ENCODE results near the gene OAF. TPM values are rescaled to one million over a fixed set of nuclear protein-coding genes. Genes with fewer than 3 reads are reported as not detected.
A peak's percentile ranks its signal among the peaks of the same experiment; 100 is the strongest.

The OAF gene
- 10 to 100 TPM in 4 of 8 experiments, 1 to 10 TPM in 4; 1.7 to 58.4 (median 16.7) TPM for total RNA-seq

DNA sequence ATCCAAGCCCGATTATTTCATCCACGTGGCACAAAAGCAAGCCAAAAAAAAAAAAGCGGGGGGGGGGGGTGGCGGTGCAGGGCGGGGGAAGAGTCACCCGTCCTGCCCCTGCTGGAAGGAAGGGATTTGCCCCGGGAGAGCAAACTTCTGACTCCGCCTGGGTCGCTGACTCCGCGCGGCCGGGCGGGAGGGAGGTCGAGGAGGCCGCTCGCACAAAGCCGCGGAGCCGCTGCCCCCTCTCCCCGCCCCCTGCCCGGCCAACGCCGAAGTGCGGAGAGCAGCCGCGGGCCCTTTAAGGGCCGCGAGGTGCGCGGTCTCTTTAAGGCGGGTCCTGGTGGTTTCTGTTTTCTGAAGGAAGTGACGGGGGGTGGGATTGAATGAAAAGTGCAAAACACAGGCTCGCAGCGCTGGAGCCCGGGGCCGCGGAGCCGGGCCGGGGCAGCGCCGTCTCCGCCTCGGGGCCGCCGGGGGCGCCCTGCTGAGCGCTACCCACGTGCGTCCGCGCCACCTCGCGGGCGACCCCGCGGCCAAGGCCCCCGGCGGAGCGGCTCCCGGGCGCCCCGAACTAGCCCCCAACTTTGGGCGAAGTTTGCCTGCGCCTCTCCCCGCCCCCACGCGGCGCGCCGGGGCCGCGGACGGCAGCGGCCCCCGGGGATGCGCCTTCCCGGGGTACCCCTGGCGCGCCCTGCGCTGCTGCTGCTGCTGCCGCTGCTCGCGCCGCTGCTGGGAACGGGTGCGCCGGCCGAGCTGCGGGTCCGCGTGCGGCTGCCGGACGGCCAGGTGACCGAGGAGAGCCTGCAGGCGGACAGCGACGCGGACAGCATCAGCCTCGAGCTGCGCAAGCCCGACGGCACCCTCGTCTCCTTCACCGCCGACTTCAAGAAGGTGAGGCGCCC lies at the start of gene OAF:
Gene OAF (plus strand): TSS at position 407 of the 896 bp plus-strand sequence. CDS start 248 bp downstream, at position 655.
- peak; percentile 66 to 89 (median 86) for ATAC-seq (replicated peaks in 6 of 8)
- in situ Hi-C loops (cut with MboI; ENCODE audit: low pct_unique_long_range_greater_than_20kb in 2 of 9, low sequenced_read_pairs in 9 of 9, unreplicated experiment in 9 of 9) = no loop called here
- H3K27ac ChIP-seq = no peak within 1 kb of the TSS
- peaks cover 23 to 31% of the 10 kb centered on the region in 2 donors for H3K4me1 ChIP-seq (replicated peaks in 1 of 2)
- H3K4me3 ChIP-seq = peak within 1 kb of the TSS; percentile 36 to 61 (median 46)
- WGBS, 10 experiments = no CpG with 5 or more reads among the region's 108 CpGs

DNA sequence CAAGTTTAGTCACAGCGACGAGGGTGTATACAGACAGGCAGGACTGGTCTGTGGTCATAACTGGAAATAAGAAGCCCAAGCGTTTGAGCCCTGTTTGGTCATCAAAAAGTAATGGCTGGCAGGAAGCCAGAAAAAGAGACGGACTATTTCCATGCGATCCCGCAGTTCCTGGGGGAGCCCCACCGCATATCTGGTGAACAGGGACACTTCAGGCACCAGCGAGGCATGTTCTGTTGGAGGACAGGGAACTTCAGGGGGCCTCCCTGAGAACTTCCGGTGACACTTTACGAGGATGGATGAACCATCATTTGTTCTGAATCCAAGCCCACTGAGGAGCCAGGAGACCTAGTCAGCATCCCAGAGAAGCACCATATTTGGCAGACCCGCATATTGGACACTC lies 43.2 kb upstream of the OAF start:
- peaks cover 0 to 4% of the 10 kb centered on the region in 2 donors for H3K4me1 ChIP-seq (replicated peaks in 1 of 2)
- in situ Hi-C loops (cut with MboI; ENCODE audit: low pct_unique_long_range_greater_than_20kb in 2 of 9, low sequenced_read_pairs in 9 of 9, unreplicated experiment in 9 of 9) = loop anchor here in 1 of 9 experiments (25.0 kb wide), 1 partner anchor 120 kb away; no protein-coding TSS in a partner anchor
- ATAC-seq (replicated peaks in 6 of 8) = no peak
- no peak overlapping the region for H3K4me3 ChIP-seq
- 17 to 100% (median 79%) methylated on average over 1 to 10 of the region's 11 CpGs; no CpG with 5 or more reads in 2 of the 10 experiments for WGBS, 10 experiments
- H3K27ac ChIP-seq = no peak overlapping the region

GRCh38 chr11:120168108-120168959 lies 42.5 kb upstream of the OAF start:
- 0 to 100% (median 56%) methylated on average over 1 to 15 of the region's 35 CpGs for WGBS, 10 experiments
- peaks cover 0 to 4% of the 10 kb centered on the region in 2 donors for H3K4me1 ChIP-seq (replicated peaks in 1 of 2)

GRCh38 chr11:120168960-120169681 lies 41.7 kb upstream of the OAF start:
- Histone ChIP-seq H3K4me3 (peak overlapping the region; percentile 20 to 38 (median 33)), H3K27ac (no peak overlapping the region), H3K4me1 (replicated peaks in 1 of 2) (peaks cover 0 to 4% of the 10 kb centered on the region in 2 donors)
- in situ Hi-C loops (cut with MboI; ENCODE audit: low pct_unique_long_range_greater_than_20kb in 2 of 9, low sequenced_read_pairs in 9 of 9, unreplicated experiment in 9 of 9) = loop anchor here in 1 of 9 experiments (25.0 kb wide), 1 partner anchor 118 kb away; no protein-coding TSS in a partner anchor
- WGBS, 10 experiments = 20 to 53% (median 22%) methylated on average over 1 to 7 of the region's 71 CpGs; no CpG with 5 or more reads in 7 of the 10 experiments
- peak; percentile 82 to 96 (median 84) for ATAC-seq (replicated peaks in 6 of 8)

More at GRCh38 chr11:120168108-120168959, 42.5 kb upstream of the OAF start:
- Histone ChIP-seq H3K27ac (no peak overlapping the region), H3K4me3 (peak overlapping the region; percentile 20 to 38 (median 33))
- ATAC-seq (replicated peaks in 6 of 8) = peak in 1 of 8 experiments; percentile 20
- in situ Hi-C loops (cut with MboI; ENCODE audit: low pct_unique_long_range_greater_than_20kb in 2 of 9, low sequenced_read_pairs in 9 of 9, unreplicated experiment in 9 of 9) = loop anchor here in 1 of 9 experiments (25.0 kb wide), 1 partner anchor 119 kb away; no protein-coding TSS in a partner anchor

- in situ Hi-C loops (cut with MboI; ENCODE audit: low pct_unique_long_range_greater_than_20kb in 2 of 9, low sequenced_read_pairs in 9 of 9, unreplicated experiment in 9 of 9) = loop anchor here in 7 of 9 experiments (10.0 to 25.0 kb wide), 4 partner anchors 55 to 135 kb away; no protein-coding TSS in a partner anchor
- Histone ChIP-seq H3K27ac (no peak overlapping the region), H3K4me3 (no peak overlapping the region), H3K4me1 (replicated peaks in 1 of 2) (peaks cover 0 to 4% of the 10 kb centered on the region in 2 donors)
- 58 to 100% (median 100%) methylated on average over 1 to 4 of the region's 27 CpGs; no CpG with 5 or more reads in 5 of the 10 experiments for WGBS, 10 experiments
- ATAC-seq (replicated peaks in 6 of 8) = no peak
Observed at GRCh38 chr11:120169981-120170698, 40.7 kb upstream of the OAF start.

- no peak overlapping the region for H3K4me3 ChIP-seq
- H3K4me1 ChIP-seq (replicated peaks in 1 of 2) = peaks cover 0 to 4% of the 10 kb centered on the region in 2 donors
- in situ Hi-C loops (cut with MboI; ENCODE audit: low pct_unique_long_range_greater_than_20kb in 2 of 9, low sequenced_read_pairs in 9 of 9, unreplicated experiment in 9 of 9) = loop anchor here in 7 of 9 experiments (10.0 to 25.0 kb wide), 4 partner anchors 54 to 134 kb away; no protein-coding TSS in a partner anchor
- H3K27ac ChIP-seq = no peak overlapping the region
- WGBS, 10 experiments = 77 to 100% (median 86%) methylated on average over 1 to 7 of the region's 12 CpGs; no CpG with 5 or more reads in 3 of the 10 experiments
- no peak for ATAC-seq (replicated peaks in 6 of 8)
Observed at GRCh38 chr11:120170741-120171261, 40.0 kb upstream of the OAF start.

DNA sequence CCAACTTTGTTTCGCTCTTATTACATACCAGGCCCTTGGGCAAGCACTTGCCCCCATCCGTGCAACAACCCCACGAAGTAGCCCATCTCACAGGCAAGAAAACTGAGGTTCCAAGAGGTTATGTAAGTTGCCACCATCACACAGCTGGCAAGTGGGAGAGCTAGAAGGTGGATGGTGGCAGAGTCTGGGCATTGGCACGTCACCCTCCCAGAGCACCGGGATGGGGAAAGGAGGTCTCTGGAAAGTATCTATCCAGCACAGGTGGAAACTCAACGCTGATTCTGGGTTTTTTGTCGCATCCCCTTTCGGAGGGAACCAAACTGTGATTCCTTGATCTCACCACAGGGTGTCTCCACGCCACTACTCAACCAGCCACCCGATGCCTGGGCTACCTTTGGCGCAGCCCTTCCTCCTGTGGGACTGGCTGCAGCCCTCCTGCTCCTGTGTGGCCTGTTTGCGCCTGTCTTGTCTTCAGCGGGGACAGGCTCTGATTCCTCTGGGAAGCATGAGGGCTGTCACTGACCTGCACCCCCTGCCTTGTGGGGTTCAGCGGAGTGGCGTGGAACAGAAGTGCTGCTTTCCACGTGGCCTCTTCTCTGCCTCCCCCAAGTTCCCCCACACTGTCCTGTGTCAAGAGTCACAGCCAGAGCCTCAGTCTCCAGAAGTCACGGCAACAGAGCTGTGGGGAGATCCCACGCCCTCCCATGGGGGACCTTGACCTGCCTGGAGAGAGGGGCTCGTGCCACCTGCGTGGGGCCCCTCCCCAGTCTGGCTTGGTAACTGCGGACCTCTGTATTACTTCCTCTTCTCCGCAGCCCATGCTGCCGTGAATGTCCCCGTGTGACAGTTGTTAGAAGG lies 38.5 kb upstream of the OAF start:
- Histone ChIP-seq H3K4me1 (replicated peaks in 1 of 2) (peaks cover 0 to 4% of the 10 kb centered on the region in 2 donors), H3K27ac (no peak overlapping the region), H3K4me3 (no peak overlapping the region)
- 5 to 80% (median 49%) methylated on average over 3 to 15 of the region's 24 CpGs; no CpG with 5 or more reads in 2 of the 10 experiments for WGBS, 10 experiments
- in situ Hi-C loops (cut with MboI; ENCODE audit: low pct_unique_long_range_greater_than_20kb in 2 of 9, low sequenced_read_pairs in 9 of 9, unreplicated experiment in 9 of 9) = loop anchor here in 7 of 9 experiments (10.0 to 25.0 kb wide), 4 partner anchors 53 to 133 kb away; no protein-coding TSS in a partner anchor
- peak; percentile 10 to 82 (median 74) for ATAC-seq (replicated peaks in 6 of 8)

DNA sequence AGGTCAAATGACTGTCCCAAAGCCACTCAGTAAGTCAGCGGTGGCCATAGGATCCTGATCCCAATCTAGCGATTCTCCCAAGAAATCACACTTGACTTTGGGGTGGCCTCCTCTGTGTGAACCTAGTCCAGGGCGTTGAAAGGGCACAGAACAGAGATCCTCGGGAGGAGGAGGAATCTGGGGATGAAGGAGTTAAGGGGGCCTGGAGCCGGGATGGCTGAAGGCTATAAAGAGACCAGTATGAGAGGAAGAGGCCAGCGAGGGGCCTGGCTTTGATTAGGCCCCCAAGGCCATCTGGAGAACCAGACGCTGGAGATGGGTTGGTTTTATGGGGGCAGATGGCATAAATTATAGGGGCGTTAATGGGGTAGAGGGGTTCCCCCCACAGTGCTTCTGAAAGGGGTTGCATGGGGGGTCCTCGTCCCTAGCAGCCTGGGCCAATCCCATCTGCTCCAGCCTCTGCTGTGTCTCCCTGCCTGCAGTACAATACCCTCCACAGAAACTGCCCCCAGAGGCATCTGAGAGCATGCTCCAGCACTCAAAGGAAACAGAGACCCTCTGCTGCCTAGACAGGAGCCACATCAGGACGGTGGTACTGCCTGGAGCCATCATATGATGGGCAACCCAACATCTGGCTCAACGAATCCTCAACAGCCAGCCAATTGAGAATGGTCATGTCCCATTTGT lies 37.7 kb upstream of the OAF start:
- ATAC-seq (replicated peaks in 6 of 8) = no peak
- 38 to 100% (median 83%) methylated on average over 1 to 4 of the region's 11 CpGs; no CpG with 5 or more reads in 2 of the 10 experiments for WGBS, 10 experiments
- in situ Hi-C loops (cut with MboI; ENCODE audit: low pct_unique_long_range_greater_than_20kb in 2 of 9, low sequenced_read_pairs in 9 of 9, unreplicated experiment in 9 of 9) = loop anchor here in 7 of 9 experiments (10.0 to 25.0 kb wide), 4 partner anchors 52 to 132 kb away; no protein-coding TSS in a partner anchor
- Histone ChIP-seq H3K4me1 (replicated peaks in 1 of 2) (peaks cover 0 to 4% of the 10 kb centered on the region in 2 donors), H3K4me3 (no peak overlapping the region), H3K27ac (no peak overlapping the region)

- in situ Hi-C loops (cut with MboI; ENCODE audit: low pct_unique_long_range_greater_than_20kb in 2 of 9, low sequenced_read_pairs in 9 of 9, unreplicated experiment in 9 of 9) = loop anchor here in 7 of 9 experiments (10.0 to 25.0 kb wide), 4 partner anchors 51 to 131 kb away; no protein-coding TSS in a partner anchor
- Histone ChIP-seq H3K27ac (no peak overlapping the region), H3K4me3 (no peak overlapping the region), H3K4me1 (replicated peaks in 1 of 2) (peaks cover 0 to 4% of the 10 kb centered on the region in 2 donors)
- 0 to 88% (median 65%) methylated on average over 1 to 5 of the region's 5 CpGs; no CpG with 5 or more reads in 4 of the 10 experiments for WGBS, 10 experiments
- no peak for ATAC-seq (replicated peaks in 6 of 8)
Observed at GRCh38 chr11:120173807-120174206, 37.0 kb upstream of the OAF start.

GRCh38 chr11:120174866-120175265 lies 36.0 kb upstream of the OAF start:
- ATAC-seq (replicated peaks in 6 of 8) = no peak
- 60 to 100% (median 87%) methylated on average over 1 to 4 of the region's 4 CpGs for WGBS, 10 experiments
- in situ Hi-C loops (cut with MboI; ENCODE audit: low pct_unique_long_range_greater_than_20kb in 2 of 9, low sequenced_read_pairs in 9 of 9, unreplicated experiment in 9 of 9) = loop anchor here in 7 of 9 experiments (10.0 to 25.0 kb wide), 4 partner anchors 50 to 130 kb away; no protein-coding TSS in a partner anchor
- H3K4me3 ChIP-seq = no peak overlapping the region
- H3K27ac ChIP-seq = no peak overlapping the region
- peaks cover 2 to 7% of the 10 kb centered on the region in 2 donors for H3K4me1 ChIP-seq (replicated peaks in 1 of 2)
